Fibroblast of lung (primary cell): ENCODE measurements around the gene LRRC49.

Experiments used
- EZH2 ChIP-seq: IDR thresholded peaks from 2 replicates; pipeline ENCODE4 v1.5.1; 2012; ENCODE audit warnings: low read length, control low read depth, mild to moderate bottlenecking; ENCODE audit errors: missing control alignments
- TF ChIP-seq, protein P1 (sequence below), 2 donors: IDR thresholded peaks in 1 of 2; conservative IDR thresholded peaks in 1 of 2; 1 replicate in 1 of 2; 2 replicates in 1 of 2; pipeline ENCODE4 v1.5.1; 2011 to 2012; ENCODE audit warnings: low read length in 2 of 2, control low read depth in 1 of 2, inconsistent platforms in 1 of 2, low read depth in 1 of 2, mild to moderate bottlenecking in 1 of 2

DNA sequence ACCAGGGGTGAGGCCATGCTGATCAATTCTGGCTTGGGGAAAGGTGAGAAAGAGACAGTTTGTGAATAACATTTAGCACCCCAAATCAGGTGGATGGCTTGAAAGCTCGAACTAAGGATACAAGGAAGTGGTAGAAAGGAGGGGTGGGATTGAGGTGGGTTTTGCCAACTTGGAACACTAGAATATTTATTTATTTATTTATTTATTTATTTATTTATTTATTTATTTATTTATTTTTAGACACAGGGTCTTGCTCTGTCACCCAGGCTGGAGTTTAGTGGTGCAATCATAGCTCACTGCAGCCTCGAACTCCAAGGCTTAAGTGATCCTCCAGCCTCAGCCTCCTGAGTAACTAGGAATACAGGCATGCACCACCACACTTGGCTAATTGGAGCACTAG, 191.6 kb downstream of the LRRC49 start:
- TF ChIP-seq, protein P1, sequence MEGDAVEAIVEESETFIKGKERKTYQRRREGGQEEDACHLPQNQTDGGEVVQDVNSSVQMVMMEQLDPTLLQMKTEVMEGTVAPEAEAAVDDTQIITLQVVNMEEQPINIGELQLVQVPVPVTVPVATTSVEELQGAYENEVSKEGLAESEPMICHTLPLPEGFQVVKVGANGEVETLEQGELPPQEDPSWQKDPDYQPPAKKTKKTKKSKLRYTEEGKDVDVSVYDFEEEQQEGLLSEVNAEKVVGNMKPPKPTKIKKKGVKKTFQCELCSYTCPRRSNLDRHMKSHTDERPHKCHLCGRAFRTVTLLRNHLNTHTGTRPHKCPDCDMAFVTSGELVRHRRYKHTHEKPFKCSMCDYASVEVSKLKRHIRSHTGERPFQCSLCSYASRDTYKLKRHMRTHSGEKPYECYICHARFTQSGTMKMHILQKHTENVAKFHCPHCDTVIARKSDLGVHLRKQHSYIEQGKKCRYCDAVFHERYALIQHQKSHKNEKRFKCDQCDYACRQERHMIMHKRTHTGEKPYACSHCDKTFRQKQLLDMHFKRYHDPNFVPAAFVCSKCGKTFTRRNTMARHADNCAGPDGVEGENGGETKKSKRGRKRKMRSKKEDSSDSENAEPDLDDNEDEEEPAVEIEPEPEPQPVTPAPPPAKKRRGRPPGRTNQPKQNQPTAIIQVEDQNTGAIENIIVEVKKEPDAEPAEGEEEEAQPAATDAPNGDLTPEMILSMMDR (conservative IDR thresholded peaks at IDR 0.05 in 1 of 2, IDR thresholded peaks at IDR 0.05 in 1 of 2; ENCODE audit: low read depth in 1 of 2, low read length in 2 of 2) = no peak
- no peak for TF ChIP-seq EZH2
